H1 (cell line): ENCODE measurements around the gene TMEM161A. TPM values are rescaled to one million over a fixed set of nuclear protein-coding genes. Genes with fewer than 3 reads are reported as not detected.

ENCODE experiments used
- CTCF ChIA-PET: fragments of 300-600 bp; sonication (Branson Sonifier 250); formaldehyde crosslinking; loops from one replicate; lab custom pipeline; 2021; ENCODE audit not compliant: partially characterized antibody; lab: Charles Lee
- POLR2A ChIA-PET: fragments of 300-600 bp; sonication (Branson Sonifier 250); formaldehyde crosslinking; loops from one replicate; lab custom pipeline; 2021; ENCODE audit warnings: inconsistent platforms; ENCODE audit not compliant: partially characterized antibody; lab: Charles Lee
- DNase-seq, 2 experiments: peaks; one replicate each; pipeline versions ENCODE4 v3.0.0 to v3.0.0-alpha.2; 2010 to 2022; ENCODE audit warnings: low spot score in 2 of 2, low read depth in 1 of 2, mixed read lengths in 1 of 2
- FAIRE-seq: peaks from 2 replicates; lab custom pipeline; 2011; peaks lifted over from hg19 to GRCh38; lab: Jason Lieb, UNC
- H2AFZ ChIP-seq: 2 replicates; pipeline ENCODE4 v1.8.1; 2012; ENCODE audit warnings: low read length, inconsistent platforms
- H2AK5ac ChIP-seq: 2 replicates; pipeline ENCODE4 v1.6.1; 2013; ENCODE audit warnings: low read depth, low read length
- H2BK120ac ChIP-seq: replicated peaks from 2 replicates; pipeline ENCODE3; 2013; ENCODE audit warnings: low read depth, low read length, inconsistent platforms
- H2BK12ac ChIP-seq: 2 replicates; pipeline ENCODE4 v1.6.1; 2013; ENCODE audit warnings: low read depth, low read length
- H2BK15ac ChIP-seq: 2 replicates; pipeline ENCODE4 v1.6.1; 2013; ENCODE audit warnings: low read length
- H2BK20ac ChIP-seq: 2 replicates; pipeline ENCODE4 v1.6.1; 2013; ENCODE audit warnings: low read length
- H2BK5ac ChIP-seq: 2 replicates; pipeline ENCODE4 v1.6.1; 2013; ENCODE audit warnings: low read depth, low read length
- H3K14ac ChIP-seq: 2 replicates; pipeline ENCODE4 v1.6.1; 2013; ENCODE audit warnings: inconsistent platforms; ENCODE audit not compliant: insufficient read length
- H3K18ac ChIP-seq: 2 replicates; pipeline ENCODE4 v1.6.1; 2013; ENCODE audit warnings: low read length; ENCODE audit errors: extremely low read depth
- H3K23ac ChIP-seq: 2 replicates; pipeline ENCODE4 v1.6.1; 2013; ENCODE audit warnings: inconsistent platforms; ENCODE audit not compliant: insufficient read length
- H3K23me2 ChIP-seq: 2 replicates; pipeline ENCODE4 v1.6.1; 2013; ENCODE audit warnings: low read depth, low read length
- H3K27ac ChIP-seq: 2 replicates; pipeline ENCODE4 v1.6.1; 2011; ENCODE audit warnings: low read depth, low read length, inconsistent platforms
- H3K27me3 ChIP-seq, 4 experiments: replicated peaks in 1 of 4; 1 replicate in 1 of 4; 2 replicates in 3 of 4; pipeline versions ENCODE4 v1.6.1 to v1.8.1; 2011 to 2013; ENCODE audit warnings: low read length in 3 of 4, mild to moderate bottlenecking in 3 of 4, inconsistent platforms in 2 of 4, mixed read lengths in 2 of 4, moderate library complexity in 1 of 4; ENCODE audit not compliant: control insufficient read depth in 3 of 4, insufficient read depth in 3 of 4; ENCODE audit errors: extremely low read depth in 1 of 4
- H3K36me3 ChIP-seq, 4 experiments: 2 replicates each; pipeline versions ENCODE4 v1.6.1 to v1.8.1; 2011 to 2013; ENCODE audit warnings: mild to moderate bottlenecking in 4 of 4, low read length in 3 of 4, moderate library complexity in 2 of 4, control low read depth in 1 of 4, inconsistent platforms in 1 of 4; ENCODE audit not compliant: insufficient read depth in 4 of 4, control insufficient read depth in 2 of 4
- H3K4ac ChIP-seq: replicated peaks from 2 replicates; pipeline ENCODE3; 2013; ENCODE audit warnings: low read length, low read depth, mixed read lengths, inconsistent platforms; ENCODE audit not compliant: insufficient read length
- H3K4me1 ChIP-seq, 4 experiments: replicated peaks in 1 of 4; 1 replicate in 1 of 4; 2 replicates in 3 of 4; pipeline versions ENCODE4 v1.6.1 to v1.8.1; 2011 to 2013; ENCODE audit warnings: low read length in 3 of 4, inconsistent platforms in 2 of 4, mixed read lengths in 1 of 4; ENCODE audit not compliant: insufficient read depth in 4 of 4, control insufficient read depth in 3 of 4
- H3K4me2 ChIP-seq, 2 experiments: 2 replicates each; pipeline versions ENCODE4 v1.6.1 to v1.8.1; 2011 to 2013; ENCODE audit warnings: low read depth in 2 of 2, low read length in 2 of 2, control low read depth in 1 of 2, inconsistent platforms in 1 of 2, mild to moderate bottlenecking in 1 of 2; ENCODE audit not compliant: insufficient read depth in 1 of 2
- H3K4me3 ChIP-seq, 4 experiments: fragments of 200-600, 300-600 bp in 1 of 4; sonication (generic), shearing (Covaris generic), sonication (Bioruptor Twin) in 1 of 4; 2 replicates each; pipeline versions ENCODE4 v1.5.1 to v1.8.1; 2011 to 2016; ENCODE audit warnings: low read length in 4 of 4, low read depth in 3 of 4, control low read depth in 2 of 4, inconsistent platforms in 2 of 4, mild to moderate bottlenecking in 2 of 4, mixed read lengths in 1 of 4, moderate library complexity in 1 of 4; ENCODE audit not compliant: insufficient read depth in 2 of 4; ENCODE audit errors: extremely low read depth in 1 of 4
- H3K56ac ChIP-seq: replicated peaks from 2 replicates; pipeline ENCODE3; 2013; ENCODE audit warnings: low read depth, mild to moderate bottlenecking, mixed read lengths, low read length, inconsistent platforms; ENCODE audit not compliant: insufficient read length
- H3K79me1 ChIP-seq: 2 replicates; pipeline ENCODE4 v1.6.1; 2013; ENCODE audit warnings: low read depth, low read length, control low read depth
- H3K79me2 ChIP-seq, 2 experiments: 2 replicates each; pipeline versions ENCODE4 v1.6.1 to v1.8.1; 2012 to 2013; ENCODE audit warnings: low read length in 2 of 2, mild to moderate bottlenecking in 2 of 2, inconsistent platforms in 1 of 2; ENCODE audit not compliant: insufficient read depth in 2 of 2, control insufficient read depth in 1 of 2
- H3K9ac ChIP-seq, 4 experiments: replicated peaks in 1 of 4; 1 replicate in 1 of 4; 2 replicates in 3 of 4; pipeline versions ENCODE4 v1.6.1 to v1.8.1; 2011 to 2013; ENCODE audit warnings: low read depth in 3 of 4, low read length in 3 of 4, control low read depth in 2 of 4, mild to moderate bottlenecking in 2 of 4, moderate library complexity in 2 of 4, inconsistent platforms in 1 of 4; ENCODE audit errors: extremely low read depth in 1 of 4
- H3K9me3 ChIP-seq, 2 experiments: 2 replicates each; pipeline versions ENCODE4 v1.6.1 to v1.8.1; 2012 to 2013; ENCODE audit warnings: mild to moderate bottlenecking in 2 of 2, moderate library complexity in 2 of 2, control low read depth in 1 of 2, inconsistent platforms in 1 of 2, low read depth in 1 of 2, low read length in 1 of 2, mixed read lengths in 1 of 2; ENCODE audit not compliant: insufficient read depth in 2 of 2
- H4K20me1 ChIP-seq, 2 experiments: replicated peaks in 1 of 2; 2 replicates each; pipeline versions ENCODE3 to v1.8.1; 2011 to 2013; ENCODE audit warnings: inconsistent platforms in 2 of 2, low read length in 2 of 2, mild to moderate bottlenecking in 1 of 2; ENCODE audit not compliant: insufficient read depth in 2 of 2, control insufficient read depth in 1 of 2
- H4K5ac ChIP-seq: 2 replicates; pipeline ENCODE4 v1.6.1; 2013; ENCODE audit warnings: low read length, low read depth, mixed read lengths, inconsistent platforms; ENCODE audit not compliant: insufficient read length
- H4K8ac ChIP-seq: 2 replicates; pipeline ENCODE4 v1.8.0; 2013; ENCODE audit warnings: mild to moderate bottlenecking, moderate library complexity, low read length, inconsistent platforms; ENCODE audit not compliant: insufficient read depth; ENCODE audit errors: extremely low read depth
- H4K91ac ChIP-seq: replicated peaks from 2 replicates; pipeline ENCODE3; 2013; ENCODE audit warnings: low read length, mixed read lengths, inconsistent platforms; ENCODE audit not compliant: insufficient read length
- CTBP2 ChIP-seq: IDR thresholded peaks from 2 replicates; pipeline ENCODE4 v1.7.0; 2011; ENCODE audit warnings: borderline replicate concordance, mild to moderate bottlenecking, moderate library complexity, mixed read lengths, low read length; ENCODE audit not compliant: insufficient read depth, insufficient read length
- HDAC2 ChIP-seq, 2 experiments: fragments of 300-600 bp in 1 of 2; sonication (generic) in 1 of 2; IDR thresholded peaks; 2 replicates each; pipeline ENCODE4 v1.6.1; 2011 to 2012; ENCODE audit warnings: low read depth in 2 of 2, low read length in 2 of 2, mild to moderate bottlenecking in 2 of 2, moderate library complexity in 2 of 2, borderline replicate concordance in 1 of 2, inconsistent platforms in 1 of 2
- JUND ChIP-seq: IDR thresholded peaks from 2 replicates; pipeline ENCODE4 v1.6.1; 2011; ENCODE audit warnings: mild to moderate bottlenecking, improper control_type of control experiment, low read length
- KDM1A ChIP-seq: fragments of 200-600, 300-600 bp; sonication (generic); IDR thresholded peaks from 2 replicates; pipeline ENCODE4 v1.7.1; 2016; ENCODE audit warnings: mild to moderate bottlenecking, low read length, borderline replicate concordance
- RAD21 ChIP-seq, 2 experiments: IDR thresholded peaks in 1 of 2; conservative IDR thresholded peaks in 1 of 2; 2 replicates each; pipeline ENCODE4 v1.6.1; 2011; ENCODE audit warnings: low read depth in 2 of 2, low read length in 2 of 2, improper control_type of control experiment in 1 of 2, inconsistent platforms in 1 of 2, mild to moderate bottlenecking in 1 of 2, moderate library complexity in 1 of 2
- RBBP5 ChIP-seq: IDR thresholded peaks from 2 replicates; pipeline ENCODE4 v1.7.1; 2012; ENCODE audit warnings: low read depth, mild to moderate bottlenecking, inconsistent platforms, low read length, moderate library complexity, borderline replicate concordance
- SIN3A ChIP-seq, 2 experiments: IDR thresholded peaks in 1 of 2; conservative IDR thresholded peaks in 1 of 2; 2 replicates each; pipeline ENCODE4 v1.6.1; 2011 to 2012; ENCODE audit warnings: low read length in 2 of 2, improper control_type of control experiment in 1 of 2, low read depth in 1 of 2, mild to moderate bottlenecking in 1 of 2
- ZNF274 ChIP-seq: IDR thresholded peaks from 2 replicates; pipeline ENCODE4 v1.7.0; 2012; ENCODE audit warnings: low read length, borderline replicate concordance; ENCODE audit errors: extremely low read depth
- WGBS, 2 experiments: shearing (Covaris generic) in 1 of 2; methylation state at CpG; one replicate each; pipeline versions ENCODE4 v1.1.6 to v1.1.7; 2013 to 2015; ENCODE audit warnings: low lambda C conversion rate in 2 of 2, mixed read lengths in 2 of 2, inconsistent platforms in 1 of 2, low coverage in 1 of 2, missing lambda C conversion rate in 1 of 2; ENCODE audit not compliant: insufficient replicate concordance in 2 of 2, insufficient coverage in 1 of 2, insufficient read length in 1 of 2; ENCODE audit errors: extremely low coverage in 1 of 2, missing lambda C conversion rate in 1 of 2; 5-methylcytosine and 5-hydroxymethylcytosine counted together
- polyA plus RNA-seq, 7 experiments: library from polyadenylated mRNA; depleted of rRNA in 3 of 7; stranded (reverse) in 5 of 7; unstranded in 2 of 7; fragments of >200 nt in 5 of 7; fragments of 200-250 nt in 2 of 7; gene quantifications; 1 replicate in 5 of 7; 2 replicates in 1 of 7; 4 replicates in 1 of 7; pipeline versions ENCODE4 v1.2.1 to v1.2.3, GENCODE V29; 2011 to 2013; ENCODE audit warnings: missing spikeins in 2 of 7, mixed read lengths in 2 of 7
- total RNA-seq: library from RNA; stranded (reverse); fragmentation: NEBNext Ultra II Directional; extraction: Animal tissue kit (Norgen Biotek cat#: 25700); gene quantifications from 2 replicates; pipeline ENCODE4 v1.2.1, GENCODE V29; 2021

Gene TMEM161A
- total and polyA plus RNA-seq, 2 of the 8 experiments (the other 6 are each of a cell fraction or from before 2014, with no cell fraction given) = 47.8 to 103 TPM

GRCh38 chr19:19165396-19165795 lies 27.1 kb upstream of the TMEM161A start:
- Histone ChIP-seq H3K79me2 (no peaks in the 10 kb centered on the region), H2BK12ac (0 out of 2 replicates have a peak overlapping the region, but pooled peaks have one; percentile 17), H2BK5ac (no peak overlapping the region), H4K20me1 (peaks cover 0 to 5% of the 10 kb centered on the region in 2 experiments), H2AFZ (no peak overlapping the region), H4K91ac (no peak overlapping the region), H3K4ac (no peak overlapping the region), H3K36me3 (no peaks in the 10 kb centered on the region), H3K23me2 (peaks cover 8% of the 10 kb centered on the region; the same call in 1 of the 2 replicates), H3K14ac (no peak overlapping the region), H2AK5ac (no peak overlapping the region), H3K27me3 (peaks cover 2 to 16% (median 11%) of the 10 kb centered on the region in 4 experiments), H2BK120ac (no peak overlapping the region), H3K23ac (no peak overlapping the region), H3K27ac (no peak overlapping the region), H3K79me1 (no peaks in the 10 kb centered on the region), H3K9me3 (no peaks in the 10 kb centered on the region), H3K56ac (no peak overlapping the region), H2BK15ac (no peak overlapping the region), H2BK20ac (no peak overlapping the region), H3K18ac (no peak overlapping the region), H3K4me1 (peaks cover 0 to 9% (median 7%) of the 10 kb centered on the region in 4 experiments; a peak in 4 of 7 replicates), H4K8ac (no peak overlapping the region), H3K9ac (no peak overlapping the region), H3K4me3 (no peak overlapping the region), H4K5ac (no peak overlapping the region), H3K4me2 (no peak overlapping the region)
- no peak for FAIRE-seq
- 91% methylated on average over 1 of the region's 1 CpG; no CpG with 5 or more reads in 1 of the 2 experiments for WGBS, 2 experiments
- ChIA-PET CTCF (interaction anchor here (0.6 to 1.0 kb wide), 2 partner anchors 40 to 49 kb away, joined by 3 read pairs; no protein-coding TSS in a partner anchor), POLR2A (interaction anchor here (1.0 kb wide), 1 partner anchor 9 kb away, joined by 3 read pairs; no protein-coding TSS in a partner anchor)
- TF ChIP-seq ZNF274 (no peak), RAD21 (IDR thresholded peaks at IDR 0.05 in 1 of 2, conservative IDR thresholded peaks at IDR 0.05 in 1 of 2; ENCODE audit: low read depth in 2 of 2, low read length in 2 of 2) (no peak), JUND (no peak), KDM1A (peak; percentile 95), RBBP5 (no peak), HDAC2 (IDR thresholded peaks at IDR 0.05; ENCODE audit: borderline replicate concordance in 1 of 2, low read depth in 2 of 2, low read length in 2 of 2) (peak in 1 of 2 experiments; percentile 75; a peak in 1 of 4 replicates), SIN3A (conservative IDR thresholded peaks at IDR 0.05 in 1 of 2, IDR thresholded peaks at IDR 0.05 in 1 of 2; ENCODE audit: low read depth in 1 of 2, low read length in 2 of 2) (no peak), CTBP2 (no peak)
- DNase-seq = no peak
